ENCODE measurements around the gene ITGA1.

DNA sequence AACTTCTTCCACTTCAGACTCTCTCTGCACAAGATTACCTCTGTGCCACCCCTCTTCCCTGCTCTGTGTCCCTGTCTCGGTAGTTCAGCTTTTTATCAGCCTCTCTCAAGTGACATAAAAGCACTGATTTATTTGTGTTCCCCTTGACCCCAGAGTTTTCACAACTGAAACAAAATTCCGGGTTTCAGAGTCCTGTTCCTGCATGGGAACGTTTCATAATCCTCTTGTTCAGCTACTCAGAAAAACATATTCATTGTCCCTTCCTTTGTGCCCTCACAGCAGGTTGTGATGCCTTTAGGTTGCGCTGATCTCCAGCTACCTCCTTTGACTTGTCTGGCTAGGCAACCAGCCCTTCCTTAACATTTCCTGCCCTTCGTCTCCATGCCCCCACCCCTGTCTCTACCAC lies 13.7 kb upstream of the ITGA1 start:
- TF ChIP-seq, protein P1, sequence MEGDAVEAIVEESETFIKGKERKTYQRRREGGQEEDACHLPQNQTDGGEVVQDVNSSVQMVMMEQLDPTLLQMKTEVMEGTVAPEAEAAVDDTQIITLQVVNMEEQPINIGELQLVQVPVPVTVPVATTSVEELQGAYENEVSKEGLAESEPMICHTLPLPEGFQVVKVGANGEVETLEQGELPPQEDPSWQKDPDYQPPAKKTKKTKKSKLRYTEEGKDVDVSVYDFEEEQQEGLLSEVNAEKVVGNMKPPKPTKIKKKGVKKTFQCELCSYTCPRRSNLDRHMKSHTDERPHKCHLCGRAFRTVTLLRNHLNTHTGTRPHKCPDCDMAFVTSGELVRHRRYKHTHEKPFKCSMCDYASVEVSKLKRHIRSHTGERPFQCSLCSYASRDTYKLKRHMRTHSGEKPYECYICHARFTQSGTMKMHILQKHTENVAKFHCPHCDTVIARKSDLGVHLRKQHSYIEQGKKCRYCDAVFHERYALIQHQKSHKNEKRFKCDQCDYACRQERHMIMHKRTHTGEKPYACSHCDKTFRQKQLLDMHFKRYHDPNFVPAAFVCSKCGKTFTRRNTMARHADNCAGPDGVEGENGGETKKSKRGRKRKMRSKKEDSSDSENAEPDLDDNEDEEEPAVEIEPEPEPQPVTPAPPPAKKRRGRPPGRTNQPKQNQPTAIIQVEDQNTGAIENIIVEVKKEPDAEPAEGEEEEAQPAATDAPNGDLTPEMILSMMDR (conservative IDR thresholded peaks at IDR 0.05), result no peak
- no peak for TF ChIP-seq ZFX (IDR thresholded peaks at IDR 0.05)
